Spleen (tissue), 11 donors: ENCODE results near the gene RPRD1A. TPM values are rescaled to one million over a fixed set of nuclear protein-coding genes. Genes with fewer than 3 reads are reported as not detected.
A peak's percentile ranks its signal among the peaks of the same experiment; 100 is the strongest.
"Not testable (repeated sequence)": the region's sequence is repeated elsewhere in the genome, so short reads cannot be mapped to it uniquely, and the experiment has no call there.

Experiments
- DNase-seq: peaks from one replicate; pipeline ENCODE4 v3.0.0-alpha.2; 2020
- H3K27ac ChIP-seq, 8 donors: fragments of 200-600 bp; sonication (generic) in 7 of 8; 1 replicate in 4 of 8; 2 replicates in 4 of 8; pipeline versions ENCODE4 v1.5.0 to v1.8.0; 2016 to 2021; ENCODE audit warnings: inconsistent platforms in 4 of 8, mild to moderate bottlenecking in 4 of 8, moderate library complexity in 1 of 8
- H3K27me3 ChIP-seq, 7 donors: fragments of 200-600 bp; sonication (generic) in 6 of 7; replicated peaks in 1 of 7; 1 replicate in 4 of 7; 2 replicates in 3 of 7; pipeline versions ENCODE4 v1.5.0 to v1.8.0; 2016 to 2021; ENCODE audit warnings: inconsistent platforms in 3 of 7, mild to moderate bottlenecking in 1 of 7
- H3K36me3 ChIP-seq, 6 donors: fragments of 200-600 bp; sonication (generic) in 5 of 6; 1 replicate in 4 of 6; 2 replicates in 2 of 6; pipeline versions ENCODE4 v1.5.0 to v1.8.0; 2016 to 2021; ENCODE audit warnings: inconsistent platforms in 2 of 6
- H3K4me1 ChIP-seq, 6 donors: fragments of 200-600 bp; sonication (generic) in 5 of 6; 1 replicate in 3 of 6; 2 replicates in 3 of 6; pipeline versions ENCODE4 v1.5.0 to v1.8.0; 2016 to 2021; ENCODE audit warnings: inconsistent platforms in 3 of 6
- H3K4me3 ChIP-seq, 8 donors: fragments of 200-600 bp; sonication (generic) in 7 of 8; 1 replicate in 4 of 8; 2 replicates in 4 of 8; pipeline versions ENCODE4 v1.5.0 to v1.8.0; 2016 to 2021; ENCODE audit warnings: inconsistent platforms in 4 of 8, mild to moderate bottlenecking in 4 of 8, moderate library complexity in 2 of 8
- H3K9me3 ChIP-seq, 8 donors: fragments of 200-600 bp; sonication (generic) in 7 of 8; 1 replicate in 4 of 8; 2 replicates in 4 of 8; pipeline versions ENCODE4 v1.5.0 to v1.8.0; 2016 to 2021; ENCODE audit warnings: inconsistent platforms in 4 of 8
- CTCF ChIP-seq, 11 experiments: fragments of 200-600 bp in 7 of 11; fragments of 450-650 bp in 4 of 11; sonication (generic) in 4 of 11; IDR thresholded peaks in 8 of 11; conservative IDR thresholded peaks in 3 of 11; 1 replicate in 7 of 11; 2 replicates in 4 of 11; pipeline versions ENCODE4 v1.4.0 to v1.8.0; 2016 to 2021; ENCODE audit warnings: antibody characterized with exemption in 11 of 11, inconsistent platforms in 4 of 11, mild to moderate bottlenecking in 1 of 11
- POLR2A ChIP-seq, 3 donors: fragments of 450-650 bp; IDR thresholded peaks; one replicate each; pipeline ENCODE4 v1.5.1; 2017; ENCODE audit warnings: antibody characterized with exemption in 3 of 3, mild to moderate bottlenecking in 1 of 3
- POLR2AphosphoS5 ChIP-seq, 3 donors: sonication (generic); formaldehyde crosslinking; IDR thresholded peaks; one replicate each; pipeline ENCODE4 v1.5.1; 2017; ENCODE audit warnings: antibody characterized with exemption in 3 of 3
- WGBS, 5 donors: extraction: QIAGEN DNeasy Blood & Tissue Kit in 3 of 5; methylation state at CpG; one replicate each; pipeline versions ENCODE4 v1.1.5 to v1.1.7; 2013 to 2018; 5-methylcytosine and 5-hydroxymethylcytosine counted together
- intact Hi-C: fragments of 100-400 bp; cut with DNase I; formaldehyde crosslinking; loops from one replicate; pipeline ENCODE4 v1.15.0; 2023; ENCODE audit warnings: low total_unique reads
- polyA plus RNA-seq, 3 donors: library from polyadenylated mRNA; stranded (reverse); fragments of 200-250 nt; gene quantifications; one replicate each; pipeline ENCODE4 v1.2.1, GENCODE V29; 2013
- total RNA-seq, 7 donors: library from RNA; depleted of rRNA in 3 of 7; stranded (reverse); fragments of >200 nt in 3 of 7; fragmentation: NEBNext Ultra II Directional in 4 of 7; extraction: Animal tissue kit (Norgen Biotek cat#: 25700) in 4 of 7; gene quantifications; one replicate each; pipeline versions ENCODE4 v1.1.0 to v1.2.1, GENCODE V29; 2016 to 2021
- donor health status: healthy with polysubstance abuse.
- donor health status: DM: no; HTN: no; CAD: no; lungs with moderate emphysema.
- donor health status: DM: no; HTN: no; CAD: no.
- donor health status: Bipolar disorder and iron deficiency.
- donor health status: healthy.
- donor health status: DM: no; HTN: no; CAD: no.
- donor health status: DM: yes; HTN: yes; CAD: no.

Gene RPRD1A
- total and polyA plus RNA-seq, 10 donors, result 15.8 to 69.3 (median 47.1) TPM

- DNase-seq, result no peak
- WGBS, 5 donors, result 91 to 97% (median 93%) methylated on average over 2 of the region's 2 CpGs
- H3K36me3 ChIP-seq, result peaks cover 0 to 73% (median 25%) of the 10 kb centered on the region in 6 donors
- peaks cover 0 to 61% (median 14%) of the 10 kb centered on the region in 6 donors for H3K4me1 ChIP-seq
- no peaks in the 10 kb centered on the region for H3K27me3 ChIP-seq
- no peaks in the 10 kb centered on the region for H3K9me3 ChIP-seq
- H3K4me3 ChIP-seq, result no peak overlapping the region
- TF ChIP-seq POLR2AphosphoS5 (IDR thresholded peaks at IDR 0.05) (no peak), POLR2A (IDR thresholded peaks at IDR 0.05) (no peak), CTCF (IDR thresholded peaks at IDR 0.05 in 8 of 11, conservative IDR thresholded peaks at IDR 0.05 in 3 of 11) (no peak)
- peak overlapping the region in 1 of 8 donors; percentile 4 for H3K27ac ChIP-seq
- intact Hi-C loops, result no loop called here
Measured at GRCh38 chr18:36028859-36029258, 38.5 kb downstream of the RPRD1A start.

- Histone ChIP-seq H3K4me1 (peaks cover 0 to 25% (median 0%) of the 10 kb centered on the region in 6 donors), H3K36me3 (peaks cover 0 to 55% (median 20%) of the 10 kb centered on the region in 6 donors), H3K27ac (peak overlapping the region in 3 of 8 donors; percentile 3 to 43 (median 8)), H3K27me3 (no peaks in the 10 kb centered on the region), H3K9me3 (no peaks in the 10 kb centered on the region), H3K4me3 (no peak overlapping the region)
- TF ChIP-seq CTCF (IDR thresholded peaks at IDR 0.05 in 8 of 11, conservative IDR thresholded peaks at IDR 0.05 in 3 of 11) (no peak), POLR2AphosphoS5 (IDR thresholded peaks at IDR 0.05) (peak in 1 of 3 donors; percentile 11)
- 23 to 50% (median 29%) methylated on average over 1 of the region's 1 CpG for WGBS, 5 donors
- intact Hi-C loops, result no loop called here
- no peak for DNase-seq
Measured at GRCh38 chr18:36025025-36025424, 42.3 kb downstream of the RPRD1A start.

GRCh38 chr18:36024241-36024640, 43.1 kb downstream of the RPRD1A start:
- peak overlapping the region in 3 of 8 donors; percentile 3 to 43 (median 8) for H3K27ac ChIP-seq
- intact Hi-C loops, result loop anchor here (5.0 kb wide), 1 partner anchor 258 kb away; no protein-coding TSS in a partner anchor
- WGBS, 5 donors, result 91 to 94% (median 92%) methylated on average over 3 of the region's 3 CpGs

GRCh38 chr18:36023336-36023735, 44.0 kb downstream of the RPRD1A start:
- no peaks in the 10 kb centered on the region for H3K9me3 ChIP-seq
- 85 to 100% (median 93%) methylated on average over 1 of the region's 1 CpG for WGBS, 5 donors
- no peak for TF ChIP-seq POLR2AphosphoS5 (IDR thresholded peaks at IDR 0.05)
- no peak for TF ChIP-seq POLR2A (IDR thresholded peaks at IDR 0.05)
- no peak for TF ChIP-seq CTCF (IDR thresholded peaks at IDR 0.05 in 8 of 11, conservative IDR thresholded peaks at IDR 0.05 in 3 of 11)
- no peaks in the 10 kb centered on the region for H3K27me3 ChIP-seq
- DNase-seq, result no peak
- H3K36me3 ChIP-seq, result peaks cover 0 to 43% (median 14%) of the 10 kb centered on the region in 6 donors
- H3K4me3 ChIP-seq, result no peak overlapping the region
- intact Hi-C loops, result loop anchor here (5.0 kb wide), 1 partner anchor 259 kb away; no protein-coding TSS in a partner anchor
- H3K27ac ChIP-seq, result no peak overlapping the region
- peaks cover 0 to 17% (median 0%) of the 10 kb centered on the region in 6 donors for H3K4me1 ChIP-seq

More at GRCh38 chr18:36024241-36024640, 43.1 kb downstream of the RPRD1A start:
- Histone ChIP-seq H3K36me3 (peaks cover 0 to 52% (median 16%) of the 10 kb centered on the region in 6 donors), H3K4me1 (peaks cover 0 to 21% (median 0%) of the 10 kb centered on the region in 6 donors)
- H3K9me3 ChIP-seq, DNase-seq, H3K4me3 ChIP-seq, H3K27me3 ChIP-seq: not testable (repeated sequence)
